Measurements from ENCODE around the gene PCBP3.

The PCBP3 gene

GRCh38 chr21:45863267-45863666 is 219.7 kb downstream of the PCBP3 start:
- TF ChIP-seq, protein P1, sequence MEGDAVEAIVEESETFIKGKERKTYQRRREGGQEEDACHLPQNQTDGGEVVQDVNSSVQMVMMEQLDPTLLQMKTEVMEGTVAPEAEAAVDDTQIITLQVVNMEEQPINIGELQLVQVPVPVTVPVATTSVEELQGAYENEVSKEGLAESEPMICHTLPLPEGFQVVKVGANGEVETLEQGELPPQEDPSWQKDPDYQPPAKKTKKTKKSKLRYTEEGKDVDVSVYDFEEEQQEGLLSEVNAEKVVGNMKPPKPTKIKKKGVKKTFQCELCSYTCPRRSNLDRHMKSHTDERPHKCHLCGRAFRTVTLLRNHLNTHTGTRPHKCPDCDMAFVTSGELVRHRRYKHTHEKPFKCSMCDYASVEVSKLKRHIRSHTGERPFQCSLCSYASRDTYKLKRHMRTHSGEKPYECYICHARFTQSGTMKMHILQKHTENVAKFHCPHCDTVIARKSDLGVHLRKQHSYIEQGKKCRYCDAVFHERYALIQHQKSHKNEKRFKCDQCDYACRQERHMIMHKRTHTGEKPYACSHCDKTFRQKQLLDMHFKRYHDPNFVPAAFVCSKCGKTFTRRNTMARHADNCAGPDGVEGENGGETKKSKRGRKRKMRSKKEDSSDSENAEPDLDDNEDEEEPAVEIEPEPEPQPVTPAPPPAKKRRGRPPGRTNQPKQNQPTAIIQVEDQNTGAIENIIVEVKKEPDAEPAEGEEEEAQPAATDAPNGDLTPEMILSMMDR (conservative IDR thresholded peaks at IDR 0.05) = no peak
- TF ChIP-seq ZFX (IDR thresholded peaks at IDR 0.05) = no peak
- no peak overlapping the region for H3K27ac ChIP-seq

- no peak overlapping the region for H3K27ac ChIP-seq
- no peak for TF ChIP-seq ZFX (IDR thresholded peaks at IDR 0.05)
Observed at GRCh38 chr21:45863751-45864150, 220.2 kb downstream of the PCBP3 start.

- no peak for TF ChIP-seq ZFX (IDR thresholded peaks at IDR 0.05)
- TF ChIP-seq, protein P1 (conservative IDR thresholded peaks at IDR 0.05) = no peak
- H3K27ac ChIP-seq = no peak overlapping the region
Observed at GRCh38 chr21:45864436-45864835, 220.9 kb downstream of the PCBP3 start.

DNA sequence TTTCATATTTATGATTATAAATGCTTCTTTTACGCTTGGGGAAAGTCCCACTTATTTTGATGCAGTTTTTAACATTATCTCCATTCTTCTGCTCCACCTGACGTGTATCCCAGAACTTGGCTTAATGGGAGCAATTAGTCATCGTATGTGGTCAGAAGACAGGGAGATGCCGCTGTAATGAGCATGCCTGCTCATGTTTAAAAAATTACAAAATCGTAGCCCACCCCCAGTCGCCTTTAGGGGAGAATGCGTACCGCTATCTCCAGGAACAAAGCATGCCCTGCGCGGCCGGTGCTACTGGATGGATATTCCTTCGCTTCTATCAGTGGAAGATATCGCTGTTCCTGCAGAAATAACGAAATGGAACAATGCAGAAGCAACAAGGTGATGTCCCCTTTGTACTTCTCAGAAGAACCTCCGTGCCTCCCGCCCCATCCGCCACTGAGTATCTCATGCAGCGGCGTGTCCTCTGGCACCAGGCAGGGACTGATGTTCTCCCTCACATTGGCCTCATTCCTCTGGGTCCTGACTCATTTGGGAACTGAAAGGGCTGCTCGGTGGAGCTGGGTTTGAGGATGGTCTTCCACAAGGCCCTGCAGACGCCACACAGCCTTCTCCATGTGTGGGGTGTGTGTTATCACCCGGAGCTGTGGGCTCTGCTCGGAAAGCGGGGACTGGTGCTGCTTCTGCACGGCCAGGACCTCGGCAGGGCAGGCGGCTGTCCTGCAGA is 221.7 kb downstream of the PCBP3 start:
- no peak overlapping the region for H3K27ac ChIP-seq

DNA sequence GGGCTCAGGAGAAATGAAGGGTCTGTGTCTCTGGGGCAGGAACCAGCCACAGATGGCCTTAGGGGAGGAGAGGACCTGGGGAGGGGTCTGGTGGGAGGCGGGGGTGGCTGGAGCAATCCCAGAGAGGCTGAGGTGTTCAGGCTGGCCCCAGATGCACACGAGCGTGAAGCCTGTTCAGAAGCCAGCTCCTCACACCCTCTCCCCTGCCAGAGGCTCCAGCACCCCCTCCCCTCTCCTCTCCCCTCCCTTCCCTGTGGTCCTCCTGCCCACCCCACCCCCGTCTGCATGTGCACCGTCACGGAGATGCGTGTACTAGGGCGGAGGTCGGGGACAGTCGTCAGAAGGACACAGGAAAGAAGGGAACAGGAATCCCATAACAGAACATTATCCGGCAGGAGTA is 223.0 kb downstream of the PCBP3 start:
- H3K27ac ChIP-seq = no peak overlapping the region
- TF ChIP-seq ZFX (IDR thresholded peaks at IDR 0.05) = no peak
- TF ChIP-seq, protein P1 (conservative IDR thresholded peaks at IDR 0.05) = no peak

More for the DNA sequence above, 221.7 kb downstream of the PCBP3 start:
- TF ChIP-seq ZFX (IDR thresholded peaks at IDR 0.05) = no peak
- TF ChIP-seq, protein P1 (conservative IDR thresholded peaks at IDR 0.05) = no peak

DNA sequence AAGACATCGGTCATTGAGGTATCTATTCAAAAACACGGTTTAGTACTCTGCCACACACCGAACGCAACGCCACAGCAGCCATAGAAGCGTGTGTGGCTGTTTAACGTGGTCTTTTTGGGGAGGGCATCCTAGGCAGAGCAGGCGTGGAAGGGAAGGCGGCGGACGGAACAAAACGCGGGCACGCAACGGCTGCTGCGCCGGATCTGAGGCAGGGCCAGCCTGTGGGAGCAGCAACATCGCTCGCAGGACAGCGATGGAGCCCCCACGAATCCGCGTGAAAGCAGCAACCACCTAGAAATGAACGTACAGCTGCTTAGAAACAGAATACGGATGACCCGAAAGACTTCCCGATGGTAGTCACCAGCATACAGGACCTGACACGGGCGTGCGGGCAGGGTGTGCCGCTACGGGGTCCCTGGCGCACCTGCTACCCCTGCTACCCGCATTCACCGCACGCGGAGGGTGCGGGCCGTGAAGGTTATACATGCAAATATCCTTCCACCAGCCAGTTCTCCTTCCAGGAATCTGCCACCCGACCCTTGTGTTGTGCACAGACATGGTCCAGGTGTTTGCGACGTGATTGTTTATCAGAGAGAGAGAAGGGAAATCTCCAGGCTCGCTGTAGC is 223.6 kb downstream of the PCBP3 start:
- H3K27ac ChIP-seq = no peak overlapping the region

DNA sequence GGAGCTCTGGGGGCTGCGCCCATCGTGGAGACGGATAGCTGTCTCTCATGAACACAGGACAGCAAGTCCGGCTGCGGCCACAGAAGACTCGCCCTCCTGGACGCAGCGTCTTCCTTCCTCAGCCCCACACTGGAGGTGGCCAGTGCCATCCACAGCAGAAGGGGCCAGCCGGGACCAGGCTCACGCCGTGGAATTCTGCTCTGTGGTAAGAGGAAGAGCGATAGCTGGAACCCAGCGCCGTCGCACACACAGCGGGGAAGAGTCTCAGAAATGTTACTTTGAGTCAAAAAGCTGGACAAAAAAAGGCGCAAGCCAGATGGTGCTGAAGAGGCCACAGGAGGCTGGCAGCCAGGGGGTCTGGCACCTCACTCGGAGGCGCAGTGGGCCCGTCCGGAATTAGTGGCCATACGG is 224.2 kb downstream of the PCBP3 start:
- H3K27ac ChIP-seq = no peak overlapping the region
- TF ChIP-seq ZFX (IDR thresholded peaks at IDR 0.05) = no peak
- TF ChIP-seq, protein P1 (conservative IDR thresholded peaks at IDR 0.05) = no peak

More for the DNA sequence above, 223.6 kb downstream of the PCBP3 start:
- TF ChIP-seq, protein P1 (conservative IDR thresholded peaks at IDR 0.05) = no peak
- no peak for TF ChIP-seq ZFX (IDR thresholded peaks at IDR 0.05)

Measured in C4-2B (cell line).